Keratinocyte (primary cell): ENCODE results near the gene CIAPIN1.

Source experiments
- CTCF ChIP-seq, 3 experiments: IDR thresholded peaks in 1 of 3; conservative IDR thresholded peaks in 1 of 3; optimal IDR thresholded peaks in 1 of 3; 2 replicates in 2 of 3; 3 replicates in 1 of 3; pipeline versions ENCODE3 to v1.5.1; 2011; ENCODE audit warnings: low read length in 3 of 3, mild to moderate bottlenecking in 3 of 3, moderate library complexity in 2 of 3, control low read depth in 1 of 3, inconsistent platforms in 1 of 3; ENCODE audit not compliant: insufficient read depth in 2 of 3; ENCODE audit errors: extremely low read depth in 1 of 3
- EZH2 ChIP-seq: IDR thresholded peaks from one replicate; pipeline ENCODE4 v1.6.1; 2012; ENCODE audit warnings: inconsistent platforms, mild to moderate bottlenecking, low read length, moderate library complexity

GRCh38 chr16:57395026-57395425 lies 52.2 kb downstream of the CIAPIN1 start:
- TF ChIP-seq CTCF (optimal IDR thresholded peaks at IDR 0.05 in 1 of 3, IDR thresholded peaks at IDR 0.05 in 1 of 3, conservative IDR thresholded peaks at IDR 0.05 in 1 of 3; ENCODE audit: extremely low read depth in 1 of 3, insufficient read depth in 2 of 3, low read length in 3 of 3) (no peak), EZH2 (no peak)
